G401 (cell line): Measurements from ENCODE around the gene NDUFS3. TPM values are rescaled to one million over a fixed set of nuclear protein-coding genes. Genes with fewer than 3 reads are reported as not detected.
"Not testable (repeated sequence)": the region's sequence is repeated elsewhere in the genome, so short reads cannot be mapped to it uniquely, and the experiment has no call there.

Experiments
- DNase-seq: peaks from one replicate; pipeline ENCODE4 v3.0.0-alpha.2; 2015; ENCODE audit warnings: low spot score
- in situ Hi-C: cut with HindIII; loops from 2 replicates; pipeline ENCODE4 v1.10.0; 2016; ENCODE audit warnings: low sequenced_read_pairs, mixed read lengths
- total RNA-seq: library from RNA; depleted of rRNA; stranded (reverse); fragments of >200 nt; shearing (Covaris generic); gene quantifications from 2 replicates; pipeline ENCODE4 v1.2.3, GENCODE V29; 2014

Gene NDUFS3
- total RNA-seq, 1 experiment from 2014 or later, result 200 TPM

- in situ Hi-C loops, result no loop called here
- peak; percentile 65 for DNase-seq
Measured at GRCh38 chr11:47553406-47553743, 25.5 kb upstream of the NDUFS3 start.

- DNase-seq, in situ Hi-C loops: not testable (repeated sequence)
Measured at GRCh38 chr11:47557004-47557403, 21.9 kb upstream of the NDUFS3 start.

DNA sequence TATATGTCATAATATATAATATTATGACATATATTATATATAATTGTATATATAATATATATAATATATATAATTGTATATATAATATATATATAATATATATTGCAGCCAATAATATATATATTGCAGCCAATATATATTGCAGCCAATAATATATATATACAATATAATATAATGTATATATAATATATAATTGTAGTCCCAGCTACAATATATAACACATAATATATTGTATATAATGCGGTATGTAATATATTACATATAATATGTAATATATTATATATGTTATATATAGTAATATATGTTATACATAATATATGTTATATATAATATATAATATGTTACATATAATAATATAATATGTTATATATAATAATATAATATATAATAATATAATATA is 20.2 kb upstream of the NDUFS3 start:
- no peak for DNase-seq
- in situ Hi-C loops, result no loop called here

DNA sequence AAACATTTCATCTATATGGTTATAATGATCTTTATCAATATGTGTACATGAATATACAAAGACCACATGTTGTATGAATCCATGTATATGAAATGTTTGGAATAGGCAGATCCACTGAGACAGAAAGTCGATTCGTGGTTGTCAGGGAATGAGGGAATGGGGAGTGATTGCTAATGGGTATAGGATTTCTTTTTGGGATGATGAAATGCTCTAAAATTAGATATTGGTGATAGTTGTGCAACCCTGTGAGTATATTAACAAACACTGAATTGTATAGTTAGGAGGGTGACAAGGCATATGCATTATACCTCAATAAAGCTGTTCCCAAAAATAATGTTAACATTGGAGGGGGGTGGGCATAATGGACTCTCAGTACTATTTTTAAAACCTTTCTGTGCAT is 18.4 kb upstream of the NDUFS3 start:
- in situ Hi-C loops, result no loop called here
- DNase-seq, result no peak

GRCh38 chr11:47562393-47562792 is 16.5 kb upstream of the NDUFS3 start:
- in situ Hi-C loops, DNase-seq: not testable (repeated sequence)

DNA sequence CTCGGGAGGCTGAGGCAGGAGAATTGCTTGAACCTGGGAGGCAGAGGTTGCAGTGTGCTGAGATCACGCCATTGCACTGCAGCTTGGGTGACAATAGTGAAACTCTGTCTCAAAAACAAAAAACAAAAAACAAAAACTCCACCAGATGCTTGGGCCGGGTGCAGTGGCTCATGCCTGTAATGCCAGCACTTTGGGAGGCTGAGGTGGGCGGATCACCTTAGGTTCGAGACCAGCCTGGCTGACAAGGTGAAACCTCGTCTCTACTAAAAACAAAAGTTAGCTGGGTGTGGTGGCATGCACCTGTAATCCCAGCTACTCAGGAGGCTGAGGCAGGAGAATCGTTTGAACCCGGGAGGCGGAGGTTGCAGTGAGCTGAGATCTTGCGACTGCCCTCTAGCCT is 14.5 kb upstream of the NDUFS3 start:
- DNase-seq, in situ Hi-C loops: not testable (repeated sequence)

GRCh38 chr11:47564933-47565339 is 13.9 kb upstream of the NDUFS3 start:
- no peak for DNase-seq
- in situ Hi-C loops, result no loop called here

DNA sequence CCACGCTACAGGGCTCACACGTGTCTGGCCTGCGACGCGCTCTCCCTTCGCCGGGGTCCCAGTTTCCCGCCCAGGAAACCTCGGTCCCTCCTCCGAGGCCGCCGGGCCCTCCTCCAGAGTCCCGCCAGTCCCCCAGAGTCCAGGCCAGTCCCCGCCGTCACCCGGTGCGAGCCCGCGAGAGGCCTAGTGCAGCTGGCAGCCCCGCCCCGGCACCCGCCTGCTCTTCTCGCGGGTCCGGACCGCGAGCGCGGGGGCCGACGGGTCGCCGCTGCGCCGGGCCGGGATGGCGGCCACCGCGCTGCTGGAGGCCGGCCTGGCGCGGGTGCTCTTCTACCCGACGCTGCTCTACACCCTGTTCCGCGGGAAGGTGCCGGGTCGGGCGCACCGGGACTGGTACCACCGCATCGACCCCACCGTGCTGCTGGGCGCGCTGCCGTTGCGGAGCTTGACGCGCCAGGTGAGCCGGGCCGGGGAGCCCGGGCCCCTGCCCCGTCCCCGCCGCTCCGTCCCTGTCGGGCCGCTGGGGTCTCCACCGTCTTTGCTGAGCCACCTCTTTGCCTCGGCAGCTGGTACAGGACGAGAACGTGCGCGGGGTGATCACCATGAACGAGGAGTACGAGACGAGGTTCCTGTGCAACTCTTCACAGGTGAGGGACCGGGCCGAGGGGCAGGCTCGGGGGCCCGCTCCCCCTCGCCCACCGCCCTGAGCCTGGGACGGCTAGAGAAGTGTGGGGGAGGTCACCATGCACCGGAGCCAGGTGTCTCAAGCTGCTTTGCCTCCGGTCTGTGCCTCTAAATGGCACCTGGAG is 13.3 kb upstream of the NDUFS3 start, which contains the start of gene PTPMT1:
Gene PTPMT1 (plus strand): TSS at position 260 of the 809 bp plus-strand sequence. CDS start 24 bp downstream, at position 284.
- peak; percentile 54 for DNase-seq
- in situ Hi-C loops, result no loop called here

DNA sequence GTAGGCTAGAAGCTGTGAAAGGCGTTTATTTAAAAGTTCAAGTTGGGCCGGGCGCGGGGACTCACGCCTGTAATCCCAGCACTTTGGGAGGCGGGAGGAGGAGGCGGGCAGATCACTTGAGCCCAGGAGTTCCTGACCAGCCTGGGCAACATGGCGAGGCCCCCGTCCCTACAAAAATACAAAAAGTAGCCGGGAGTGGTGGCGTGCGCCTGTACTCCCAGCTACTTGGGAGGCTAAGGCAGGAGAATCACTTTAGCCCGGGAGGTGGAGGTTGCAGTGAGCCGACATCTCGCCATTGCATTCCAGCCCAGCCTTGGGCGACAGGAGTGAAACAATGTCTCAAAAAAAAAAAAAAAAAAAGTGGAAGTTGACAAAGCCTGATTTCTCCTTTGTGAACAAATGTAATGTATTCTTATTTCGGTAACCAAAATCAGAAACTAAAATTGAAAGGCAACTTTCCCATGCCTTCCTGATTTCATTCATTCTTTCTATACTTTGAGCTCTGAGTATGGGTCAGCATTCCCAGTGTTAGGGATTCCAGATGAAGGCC is 12.7 kb upstream of the NDUFS3 start:
- peak; percentile 17 for DNase-seq
- in situ Hi-C loops, result no loop called here

GRCh38 chr11:47569646-47570045 is 9.2 kb upstream of the NDUFS3 start:
- in situ Hi-C loops, result no loop called here
- DNase-seq, result no peak

GRCh38 chr11:47570651-47571356 is 8.1 kb upstream of the NDUFS3 start:
- in situ Hi-C loops, result no loop called here
- no peak for DNase-seq

DNA sequence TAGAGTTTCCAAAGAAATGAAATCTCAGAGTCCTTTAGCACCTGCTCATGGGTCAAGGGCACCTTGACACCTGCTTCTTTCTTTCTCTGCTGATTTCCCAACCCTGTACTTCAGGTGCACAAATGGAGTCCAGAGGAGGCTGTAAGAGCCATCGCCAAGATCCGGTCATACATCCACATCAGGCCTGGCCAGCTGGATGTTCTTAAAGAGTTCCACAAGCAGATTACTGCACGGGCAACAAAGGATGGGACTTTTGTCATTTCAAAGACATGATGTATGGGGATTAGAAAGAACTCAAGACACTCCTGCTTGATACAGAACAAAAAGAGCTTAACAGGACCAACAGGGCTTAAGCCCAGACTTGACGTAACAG is 7.5 kb upstream of the NDUFS3 start:
- DNase-seq, result no peak
- in situ Hi-C loops, result no loop called here

DNA sequence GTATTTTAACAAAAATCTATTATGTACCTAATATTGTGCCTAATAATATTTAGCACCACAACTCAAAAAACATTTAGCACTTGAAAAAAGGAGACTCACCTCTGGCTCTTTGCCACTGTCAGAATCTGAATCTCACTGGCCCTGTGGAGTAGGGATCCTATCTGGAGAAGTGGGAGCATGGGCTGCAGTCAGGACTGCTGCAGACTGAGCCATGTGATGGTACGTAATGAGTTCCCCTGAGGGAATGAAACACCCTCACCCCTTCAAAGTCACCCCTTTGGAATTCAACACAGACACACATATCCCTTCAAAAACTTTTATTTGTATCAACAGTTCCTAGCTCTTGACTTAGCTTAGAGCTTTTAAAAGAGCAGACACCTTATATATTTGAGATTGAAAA is 7.0 kb upstream of the NDUFS3 start:
- DNase-seq, result no peak
- in situ Hi-C loops, result no loop called here

GRCh38 chr11:47572715-47573255 is 6.1 kb upstream of the NDUFS3 start:
- in situ Hi-C loops, result no loop called here
- peak; percentile 50 for DNase-seq

DNA sequence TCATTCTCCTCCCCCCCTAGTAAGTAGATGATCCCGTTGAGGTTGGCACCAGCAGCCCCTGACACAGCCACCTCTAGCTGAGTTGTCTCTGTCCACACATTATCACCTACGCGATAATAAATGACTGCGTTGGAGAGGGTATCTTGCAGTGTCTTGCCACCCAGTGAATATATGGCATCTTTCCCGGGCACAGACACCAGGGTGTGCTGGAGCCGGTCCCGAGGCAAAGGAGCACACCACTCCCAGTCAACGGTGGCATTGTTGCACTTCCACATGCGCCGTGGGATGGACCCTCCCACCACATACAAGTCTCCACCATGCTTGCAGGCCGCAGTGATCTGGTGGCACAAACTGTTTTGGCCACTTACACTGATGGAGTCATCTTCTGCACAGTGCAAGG is 5.6 kb upstream of the NDUFS3 start:
- in situ Hi-C loops, result no loop called here
- no peak for DNase-seq

DNA sequence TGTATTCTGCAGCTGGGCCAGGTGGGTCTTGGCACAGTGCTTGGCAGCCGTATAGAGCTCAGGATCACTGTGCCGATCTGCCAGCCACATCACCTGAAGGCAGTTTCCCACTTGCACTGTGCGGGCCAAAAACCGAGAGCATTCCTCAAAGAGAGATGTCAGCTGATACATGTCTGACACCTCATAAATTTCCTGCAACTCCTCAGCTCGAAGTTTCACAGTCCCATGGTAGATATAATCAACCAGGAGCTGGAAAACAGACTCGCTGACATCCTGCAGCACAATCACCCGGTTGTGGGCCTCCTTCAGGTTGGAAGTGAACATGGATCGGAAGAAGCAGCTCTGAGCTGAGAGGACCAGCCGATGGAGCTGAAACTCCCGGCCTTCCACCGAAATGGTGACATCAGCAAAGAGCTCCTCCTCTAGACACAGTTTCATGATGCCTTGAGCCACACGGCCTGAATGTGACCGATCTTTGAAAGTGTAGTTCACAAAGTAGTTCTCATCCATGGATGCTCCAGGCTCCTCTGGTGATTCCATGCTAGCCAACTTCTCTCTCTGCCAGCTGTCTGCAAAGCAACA is 1.3 kb upstream of the NDUFS3 start:
- peak; percentile 29 for DNase-seq
- in situ Hi-C loops, result no loop called here

- in situ Hi-C loops, result no loop called here
- DNase-seq, result no peak
Measured at GRCh38 chr11:47583844-47584243, 5.0 kb downstream of the NDUFS3 start.

GRCh38 chr11:47586098-47586855 is 7.4 kb downstream of the NDUFS3 start, which contains the start of gene FAM180B:
Gene FAM180B, plus strand, starts transcription at chr11:47586678. Its CDS starts 91 bp downstream, at chr11:47586769.
- in situ Hi-C loops, result no loop called here
- DNase-seq, result peak; percentile 59
